ENCODE results near the gene HSD3B7.

GRCh38 chr16:30937692-30938091, 47.3 kb upstream of the HSD3B7 start:
- TF ChIP-seq POLR2A (IDR thresholded peaks at IDR 0.05) (no peak), EP300 (IDR thresholded peaks at IDR 0.05) (no peak), CTCF (IDR thresholded peaks at IDR 0.05) (no peak), POLR2AphosphoS5 (IDR thresholded peaks at IDR 0.05) (no peak)
